GM23338 (cell line): ENCODE measurements around the gene ARRDC4. TPM values are rescaled to one million over a fixed set of nuclear protein-coding genes. Genes with fewer than 3 reads are reported as not detected.

Experiments
- ATAC-seq: fragments of 200-7000 bp; cut with Tn5 transposase; 3 replicates; pipeline ENCODE4 v1.9.1; 2020
- DNase-seq: peaks from one replicate; pipeline ENCODE4 v3.0.0-alpha.2; 2015; ENCODE audit warnings: low spot score
- H2AFZ ChIP-seq: fragments of 200-600 bp; sonication (generic); 2 replicates; pipeline ENCODE4 v1.8.0; 2016; ENCODE audit warnings: antibody characterized with exemption, mild to moderate bottlenecking, moderate library complexity
- H3F3A ChIP-seq: fragments of 200-600 bp; sonication (generic); replicated peaks from 2 replicates; pipeline ENCODE4 v1.8.0; 2017; ENCODE audit warnings: antibody characterized with exemption, mixed run types, low read depth
- H3K27ac ChIP-seq: fragments of 200-600 bp; sonication (generic); 2 replicates; pipeline ENCODE4 v1.6.1; 2016; ENCODE audit warnings: low read depth
- H3K27me3 ChIP-seq: fragments of 200-600 bp; sonication (generic); 2 replicates; pipeline ENCODE4 v1.8.0; 2016; ENCODE audit warnings: mild to moderate bottlenecking, mixed run types, moderate library complexity; ENCODE audit not compliant: insufficient read depth
- H3K36me3 ChIP-seq: fragments of 200-600 bp; sonication (generic); 2 replicates; pipeline ENCODE4 v1.8.0; 2016; ENCODE audit warnings: mild to moderate bottlenecking; ENCODE audit not compliant: insufficient read depth
- H3K4me1 ChIP-seq: fragments of 200-600 bp; sonication (generic); 2 replicates; pipeline ENCODE4 v1.8.0; 2016; ENCODE audit warnings: mild to moderate bottlenecking, moderate library complexity; ENCODE audit not compliant: insufficient read depth
- H3K4me2 ChIP-seq: fragments of 200-600 bp; sonication (generic); 2 replicates; pipeline ENCODE4 v1.7.1; 2017; ENCODE audit warnings: mixed run types
- H3K4me3 ChIP-seq: fragments of 200-600 bp; sonication (generic); 2 replicates; pipeline ENCODE4 v1.6.1; 2016; ENCODE audit warnings: mixed run types
- H3K79me2 ChIP-seq: fragments of 200-600 bp; sonication (generic); replicated peaks from 2 replicates; pipeline ENCODE4 v1.8.0; 2017; ENCODE audit warnings: mild to moderate bottlenecking; ENCODE audit not compliant: insufficient read depth
- H3K9me2 ChIP-seq: fragments of 200-600 bp; sonication (generic); 2 replicates; pipeline ENCODE4 v1.8.0; 2017; ENCODE audit not compliant: insufficient read depth
- H4K20me1 ChIP-seq: fragments of 200-600 bp; sonication (generic); replicated peaks from 2 replicates; pipeline ENCODE4 v1.8.0; 2017; ENCODE audit warnings: mild to moderate bottlenecking; ENCODE audit not compliant: insufficient read depth
- H3K27ac Mint-ChIP-seq: 2 replicates; pipeline ENCODE4 v1.8.0; 2020; ENCODE audit warnings: inconsistent platforms, mild to moderate bottlenecking, moderate library complexity, mixed read lengths
- H3K27me3 Mint-ChIP-seq: 3 replicates; pipeline ENCODE4 v1.8.0; 2022; ENCODE audit warnings: low read depth, mild to moderate bottlenecking, moderate library complexity, mixed read lengths, inconsistent platforms; ENCODE audit not compliant: insufficient read depth, poor library complexity
- H3K36me3 Mint-ChIP-seq: 3 replicates; pipeline ENCODE4 v1.8.0; 2021; ENCODE audit warnings: low read depth, mild to moderate bottlenecking, inconsistent platforms, moderate library complexity, mixed read lengths
- H3K4me1 Mint-ChIP-seq: 3 replicates; pipeline ENCODE4 v1.8.0; 2020; ENCODE audit warnings: mild to moderate bottlenecking, inconsistent platforms, mixed read lengths
- H3K4me3 Mint-ChIP-seq: 3 replicates; pipeline ENCODE4 v1.8.0; 2021; ENCODE audit warnings: moderate library complexity, mild to moderate bottlenecking, inconsistent platforms, mixed read lengths
- H3K9me3 Mint-ChIP-seq: 3 replicates; pipeline ENCODE4 v1.8.0; 2020; ENCODE audit warnings: moderate library complexity, mild to moderate bottlenecking, inconsistent platforms, mixed read lengths
- CREB1 ChIP-seq: fragments of 250-450 bp; sonication (Bioruptor Pico); IDR thresholded peaks from 2 replicates; pipeline ENCODE4 v1.5.0; 2020; ENCODE audit warnings: low read depth, mild to moderate bottlenecking, moderate library complexity
- EZH2 ChIP-seq: fragments of 200-600 bp; sonication (generic); IDR thresholded peaks from one replicate; pipeline ENCODE4 v1.8.0; 2017; ENCODE audit warnings: antibody characterized with exemption, mild to moderate bottlenecking, low read depth; ENCODE audit not compliant: unreplicated experiment
- NANOG ChIP-seq: IDR thresholded peaks from 2 replicates; pipeline ENCODE4 v1.6.1; 2016; ENCODE audit warnings: antibody characterized with exemption, borderline replicate concordance
- STAT1 ChIP-seq: IDR thresholded peaks from one replicate; pipeline ENCODE4 v1.6.1; 2016; ENCODE audit warnings: antibody characterized with exemption; ENCODE audit not compliant: unreplicated experiment
- ZNF114 ChIP-seq: fragments of 250-450 bp; sonication (Bioruptor Pico); IDR thresholded peaks from 2 replicates; pipeline ENCODE4 v1.5.0; 2020; ENCODE audit warnings: mild to moderate bottlenecking, moderate library complexity
- ZNF331 ChIP-seq: fragments of 250-450 bp; sonication (Bioruptor Pico); IDR thresholded peaks from 2 replicates; pipeline ENCODE4 v1.5.0; 2020; ENCODE audit warnings: low read depth, mild to moderate bottlenecking, moderate library complexity
- polyA plus RNA-seq: library from polyadenylated mRNA; unstranded; fragments of >200 nt; fragmentation: Nextera tagmentation; extraction: Ambion mirVana; gene quantifications from 2 replicates; pipeline ENCODE4 v1.2.1, GENCODE V29; 2016
- total RNA-seq: library from RNA; depleted of rRNA; stranded (reverse); fragments of >200 nt; shearing (Covaris generic); gene quantifications from 2 replicates; pipeline ENCODE4 v1.2.3, GENCODE V29; 2014
- TF ChIP-seq, protein P1 (sequence below): IDR thresholded peaks from one replicate; pipeline ENCODE4 v1.6.1; 2018; ENCODE audit warnings: antibody characterized with exemption; ENCODE audit not compliant: unreplicated experiment
- TF ChIP-seq, protein P2 (sequence below): fragments of 250-450 bp; sonication (Bioruptor Pico); IDR thresholded peaks from 2 replicates; pipeline ENCODE4 v1.5.0; 2020; ENCODE audit warnings: mild to moderate bottlenecking, moderate library complexity

ARRDC4 gene
- total and polyA plus RNA-seq, 2 experiments from 2014 or later, result 2.0 to 6.9 TPM

DNA sequence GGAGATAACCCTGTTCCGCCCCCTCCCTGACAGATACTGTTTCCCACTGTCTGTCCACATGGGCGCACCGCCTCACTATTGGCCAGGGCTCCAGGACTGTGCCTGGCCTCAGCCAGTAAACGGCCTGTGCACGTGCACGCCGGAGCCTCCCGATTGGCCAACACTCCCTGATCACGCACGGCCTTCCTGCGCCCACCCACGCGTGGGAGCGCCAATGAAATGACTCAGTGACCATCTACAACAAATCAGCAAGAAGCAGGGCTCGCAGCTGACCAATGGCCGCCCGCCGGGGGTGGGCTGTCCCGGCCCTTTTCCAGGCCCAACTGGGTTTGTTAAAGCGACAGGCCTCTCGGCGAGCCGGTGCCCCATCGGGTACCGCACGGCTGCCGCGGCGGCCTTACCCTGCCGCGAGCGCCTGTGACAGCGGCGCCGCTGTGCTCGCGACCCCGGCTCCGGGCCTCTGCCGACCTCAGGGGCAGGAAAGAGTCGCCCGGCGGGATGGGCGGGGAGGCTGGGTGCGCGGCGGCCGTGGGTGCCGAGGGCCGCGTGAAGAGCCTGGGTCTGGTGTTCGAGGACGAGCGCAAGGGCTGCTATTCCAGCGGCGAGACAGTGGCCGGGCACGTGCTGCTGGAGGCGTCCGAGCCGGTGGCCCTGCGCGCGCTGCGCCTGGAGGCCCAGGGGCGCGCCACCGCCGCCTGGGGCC lies at the start of gene ARRDC4 (continued):
- TF ChIP-seq CREB1 (CRISPR knock-in tag) (peak; percentile 52; the same call in 1 of the 2 replicates), ZNF331 (CRISPR knock-in tag) (no peak)

DNA sequence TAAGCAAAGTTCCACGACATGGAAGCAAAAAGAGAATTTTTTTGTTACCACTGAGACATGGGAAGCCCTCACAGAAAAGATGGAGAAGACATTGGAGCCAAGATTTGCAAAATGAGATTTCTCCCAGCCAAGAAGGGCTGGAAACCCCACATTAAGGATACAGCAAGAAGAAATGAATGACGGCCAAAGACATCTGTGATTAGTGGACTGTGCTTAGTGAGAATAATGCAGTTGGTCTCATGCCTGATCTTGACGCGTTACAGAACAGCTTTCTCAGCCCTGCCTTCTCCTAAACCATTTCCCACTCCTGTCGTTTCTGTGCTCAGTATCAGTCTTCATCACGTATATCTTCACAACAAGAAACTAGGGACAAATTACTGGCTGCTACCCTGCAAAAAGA lies 45.8 kb upstream of the ARRDC4 start:
- Histone ChIP-seq H3F3A (no peaks in the 10 kb centered on the region), H3K4me2 (no peak overlapping the region), H3K79me2 (no peaks in the 10 kb centered on the region), H3K4me3 (no peak overlapping the region), H3K27me3 (no peaks in the 10 kb centered on the region), H2AFZ (no peak overlapping the region), H3K36me3 (no peaks in the 10 kb centered on the region), H3K27ac (no peak overlapping the region), H4K20me1 (no peaks in the 10 kb centered on the region), H3K4me1 (no peaks in the 10 kb centered on the region), H3K9me2 (no peaks in the 10 kb centered on the region)
- Mint-ChIP-seq H3K36me3 (no peaks in the 10 kb centered on the region), H3K4me3 (no peak overlapping the region), H3K27ac (no peak overlapping the region), H3K27me3 (peaks cover 5% of the 10 kb centered on the region), H3K4me1 (no peaks in the 10 kb centered on the region), H3K9me3 (no peaks in the 10 kb centered on the region)
- no peak for DNase-seq
- TF ChIP-seq ZNF114 (no peak), ZNF331 (CRISPR knock-in tag) (no peak), STAT1 (no peak)
- no peak for ATAC-seq

DNA sequence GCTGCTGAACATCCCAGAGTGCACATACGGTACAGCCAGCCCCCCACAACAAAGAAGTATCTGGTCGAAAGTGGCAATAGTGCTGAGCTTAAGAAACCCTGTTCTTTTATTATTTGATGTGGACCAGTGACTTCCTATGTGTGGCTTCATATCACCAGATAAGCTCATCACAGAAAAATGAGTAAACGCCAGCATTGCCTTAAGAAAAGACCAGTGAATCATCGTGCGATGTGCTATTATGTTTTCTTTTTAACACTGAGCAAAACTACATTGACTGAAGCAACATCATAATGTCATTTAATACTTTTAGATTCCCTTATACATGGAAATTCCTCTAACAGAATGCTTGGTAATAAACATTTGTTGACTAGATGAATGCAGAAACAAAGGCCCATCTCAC lies 45.2 kb upstream of the ARRDC4 start:
- ATAC-seq, result no peak
- H3F3A ChIP-seq, result no peaks in the 10 kb centered on the region
- H3K27ac Mint-ChIP-seq, result no peak overlapping the region
- no peak for TF ChIP-seq ZNF331 (CRISPR knock-in tag)
- no peak for TF ChIP-seq NANOG
- no peak for TF ChIP-seq EZH2
- TF ChIP-seq, protein P1, sequence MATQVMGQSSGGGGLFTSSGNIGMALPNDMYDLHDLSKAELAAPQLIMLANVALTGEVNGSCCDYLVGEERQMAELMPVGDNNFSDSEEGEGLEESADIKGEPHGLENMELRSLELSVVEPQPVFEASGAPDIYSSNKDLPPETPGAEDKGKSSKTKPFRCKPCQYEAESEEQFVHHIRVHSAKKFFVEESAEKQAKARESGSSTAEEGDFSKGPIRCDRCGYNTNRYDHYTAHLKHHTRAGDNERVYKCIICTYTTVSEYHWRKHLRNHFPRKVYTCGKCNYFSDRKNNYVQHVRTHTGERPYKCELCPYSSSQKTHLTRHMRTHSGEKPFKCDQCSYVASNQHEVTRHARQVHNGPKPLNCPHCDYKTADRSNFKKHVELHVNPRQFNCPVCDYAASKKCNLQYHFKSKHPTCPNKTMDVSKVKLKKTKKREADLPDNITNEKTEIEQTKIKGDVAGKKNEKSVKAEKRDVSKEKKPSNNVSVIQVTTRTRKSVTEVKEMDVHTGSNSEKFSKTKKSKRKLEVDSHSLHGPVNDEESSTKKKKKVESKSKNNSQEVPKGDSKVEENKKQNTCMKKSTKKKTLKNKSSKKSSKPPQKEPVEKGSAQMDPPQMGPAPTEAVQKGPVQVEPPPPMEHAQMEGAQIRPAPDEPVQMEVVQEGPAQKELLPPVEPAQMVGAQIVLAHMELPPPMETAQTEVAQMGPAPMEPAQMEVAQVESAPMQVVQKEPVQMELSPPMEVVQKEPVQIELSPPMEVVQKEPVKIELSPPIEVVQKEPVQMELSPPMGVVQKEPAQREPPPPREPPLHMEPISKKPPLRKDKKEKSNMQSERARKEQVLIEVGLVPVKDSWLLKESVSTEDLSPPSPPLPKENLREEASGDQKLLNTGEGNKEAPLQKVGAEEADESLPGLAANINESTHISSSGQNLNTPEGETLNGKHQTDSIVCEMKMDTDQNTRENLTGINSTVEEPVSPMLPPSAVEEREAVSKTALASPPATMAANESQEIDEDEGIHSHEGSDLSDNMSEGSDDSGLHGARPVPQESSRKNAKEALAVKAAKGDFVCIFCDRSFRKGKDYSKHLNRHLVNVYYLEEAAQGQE, result no peak
- no peak for TF ChIP-seq ZNF114
- no peak for TF ChIP-seq STAT1
- TF ChIP-seq, protein P2, sequence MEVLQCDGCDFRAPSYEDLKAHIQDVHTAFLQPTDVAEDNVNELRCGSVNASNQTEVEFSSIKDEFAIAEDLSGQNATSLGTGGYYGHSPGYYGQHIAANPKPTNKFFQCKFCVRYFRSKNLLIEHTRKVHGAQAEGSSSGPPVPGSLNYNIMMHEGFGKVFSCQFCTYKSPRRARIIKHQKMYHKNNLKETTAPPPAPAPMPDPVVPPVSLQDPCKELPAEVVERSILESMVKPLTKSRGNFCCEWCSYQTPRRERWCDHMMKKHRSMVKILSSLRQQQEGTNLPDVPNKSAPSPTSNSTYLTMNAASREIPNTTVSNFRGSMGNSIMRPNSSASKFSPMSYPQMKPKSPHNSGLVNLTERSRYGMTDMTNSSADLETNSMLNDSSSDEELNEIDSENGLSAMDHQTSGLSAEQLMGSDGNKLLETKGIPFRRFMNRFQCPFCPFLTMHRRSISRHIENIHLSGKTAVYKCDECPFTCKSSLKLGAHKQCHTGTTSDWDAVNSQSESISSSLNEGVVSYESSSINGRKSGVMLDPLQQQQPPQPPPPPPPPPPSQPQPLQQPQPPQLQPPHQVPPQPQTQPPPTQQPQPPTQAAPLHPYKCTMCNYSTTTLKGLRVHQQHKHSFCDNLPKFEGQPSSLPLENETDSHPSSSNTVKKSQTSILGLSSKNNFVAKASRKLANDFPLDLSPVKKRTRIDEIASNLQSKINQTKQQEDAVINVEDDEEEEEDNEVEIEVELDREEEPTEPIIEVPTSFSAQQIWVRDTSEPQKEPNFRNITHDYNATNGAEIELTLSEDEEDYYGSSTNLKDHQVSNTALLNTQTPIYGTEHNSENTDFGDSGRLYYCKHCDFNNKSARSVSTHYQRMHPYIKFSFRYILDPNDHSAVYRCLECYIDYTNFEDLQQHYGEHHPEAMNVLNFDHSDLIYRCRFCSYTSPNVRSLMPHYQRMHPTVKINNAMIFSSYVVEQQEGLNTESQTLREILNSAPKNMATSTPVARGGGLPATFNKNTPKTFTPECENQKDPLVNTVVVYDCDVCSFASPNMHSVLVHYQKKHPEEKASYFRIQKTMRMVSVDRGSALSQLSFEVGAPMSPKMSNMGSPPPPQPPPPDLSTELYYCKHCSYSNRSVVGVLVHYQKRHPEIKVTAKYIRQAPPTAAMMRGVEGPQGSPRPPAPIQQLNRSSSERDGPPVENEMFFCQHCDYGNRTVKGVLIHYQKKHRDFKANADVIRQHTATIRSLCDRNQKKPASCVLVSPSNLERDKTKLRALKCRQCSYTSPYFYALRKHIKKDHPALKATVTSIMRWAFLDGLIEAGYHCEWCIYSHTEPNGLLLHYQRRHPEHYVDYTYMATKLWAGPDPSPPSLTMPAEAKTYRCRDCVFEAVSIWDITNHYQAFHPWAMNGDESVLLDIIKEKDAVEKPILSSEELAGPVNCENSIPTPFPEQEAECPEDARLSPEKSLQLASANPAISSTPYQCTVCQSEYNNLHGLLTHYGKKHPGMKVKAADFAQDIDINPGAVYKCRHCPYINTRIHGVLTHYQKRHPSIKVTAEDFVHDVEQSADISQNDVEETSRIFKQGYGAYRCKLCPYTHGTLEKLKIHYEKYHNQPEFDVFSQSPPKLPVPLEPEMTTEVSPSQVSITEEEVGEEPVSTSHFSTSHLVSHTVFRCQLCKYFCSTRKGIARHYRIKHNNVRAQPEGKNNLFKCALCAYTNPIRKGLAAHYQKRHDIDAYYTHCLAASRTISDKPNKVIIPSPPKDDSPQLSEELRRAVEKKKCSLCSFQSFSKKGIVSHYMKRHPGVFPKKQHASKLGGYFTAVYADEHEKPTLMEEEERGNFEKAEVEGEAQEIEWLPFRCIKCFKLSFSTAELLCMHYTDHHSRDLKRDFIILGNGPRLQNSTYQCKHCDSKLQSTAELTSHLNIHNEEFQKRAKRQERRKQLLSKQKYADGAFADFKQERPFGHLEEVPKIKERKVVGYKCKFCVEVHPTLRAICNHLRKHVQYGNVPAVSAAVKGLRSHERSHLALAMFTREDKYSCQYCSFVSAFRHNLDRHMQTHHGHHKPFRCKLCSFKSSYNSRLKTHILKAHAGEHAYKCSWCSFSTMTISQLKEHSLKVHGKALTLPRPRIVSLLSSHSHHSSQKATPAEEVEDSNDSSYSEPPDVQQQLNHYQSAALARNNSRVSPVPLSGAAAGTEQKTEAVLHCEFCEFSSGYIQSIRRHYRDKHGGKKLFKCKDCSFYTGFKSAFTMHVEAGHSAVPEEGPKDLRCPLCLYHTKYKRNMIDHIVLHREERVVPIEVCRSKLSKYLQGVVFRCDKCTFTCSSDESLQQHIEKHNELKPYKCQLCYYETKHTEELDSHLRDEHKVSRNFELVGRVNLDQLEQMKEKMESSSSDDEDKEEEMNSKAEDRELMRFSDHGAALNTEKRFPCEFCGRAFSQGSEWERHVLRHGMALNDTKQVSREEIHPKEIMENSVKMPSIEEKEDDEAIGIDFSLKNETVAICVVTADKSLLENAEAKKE (CRISPR knock-in tag), result no peak

More for the DNA sequence above, 45.2 kb upstream of the ARRDC4 start:
- Histone ChIP-seq H4K20me1 (no peaks in the 10 kb centered on the region), H2AFZ (no peak overlapping the region), H3K27ac (no peak overlapping the region), H3K27me3 (no peaks in the 10 kb centered on the region), H3K9me2 (no peaks in the 10 kb centered on the region), H3K36me3 (no peaks in the 10 kb centered on the region), H3K4me3 (no peak overlapping the region), H3K4me1 (no peaks in the 10 kb centered on the region), H3K79me2 (no peaks in the 10 kb centered on the region), H3K4me2 (no peak overlapping the region)
- Mint-ChIP-seq H3K4me1 (no peaks in the 10 kb centered on the region), H3K36me3 (no peaks in the 10 kb centered on the region), H3K4me3 (no peak overlapping the region), H3K27me3 (peaks cover 5% of the 10 kb centered on the region), H3K9me3 (no peaks in the 10 kb centered on the region)
- no peak for DNase-seq
